GM19455 (cell line): ENCODE results near the gene TMEM117.
A peak's percentile ranks its signal among the peaks of the same experiment; 100 is the strongest.
"Not testable (repeated sequence)": the region's sequence is repeated elsewhere in the genome, so short reads cannot be mapped to it uniquely, and the experiment has no call there.

Source experiments
- ATAC-seq: cut with Tn5 transposase; IDR thresholded peaks from one replicate; pipeline ENCODE4 v1.9.1; 2021; ENCODE audit not compliant: unreplicated experiment

TMEM117 gene

GRCh38 chr12:43836475-43836989 is 651 bp downstream of the TMEM117 start:
- peak; percentile 8 for ATAC-seq

- no peak for ATAC-seq
These were observed 4.5 kb downstream of the TMEM117 start for GRCh38 chr12:43840338-43840737.

- ATAC-seq = no peak
These were observed 5.4 kb downstream of the TMEM117 start for GRCh38 chr12:43841253-43841652.

GRCh38 chr12:43842259-43842658 is 6.4 kb downstream of the TMEM117 start:
- ATAC-seq = no peak

- not testable (repeated sequence) for ATAC-seq
These were observed 11.7 kb downstream of the TMEM117 start for GRCh38 chr12:43847425-43848225.

- no peak for ATAC-seq
These were observed 12.3 kb downstream of the TMEM117 start for GRCh38 chr12:43848226-43848507.

- no peak for ATAC-seq
These were observed 12.9 kb downstream of the TMEM117 start for GRCh38 chr12:43848786-43849185.

- ATAC-seq = no peak
These were observed 16.9 kb downstream of the TMEM117 start for GRCh38 chr12:43852744-43853143.

- ATAC-seq = no peak
These were observed 21.1 kb downstream of the TMEM117 start for GRCh38 chr12:43856972-43857371.

- no peak for ATAC-seq
These were observed 22.2 kb downstream of the TMEM117 start for GRCh38 chr12:43858096-43858495.

GRCh38 chr12:43858991-43859390 is 23.1 kb downstream of the TMEM117 start:
- no peak for ATAC-seq

- ATAC-seq = no peak
These were observed 25.3 kb downstream of the TMEM117 start for GRCh38 chr12:43861015-43861839.

GRCh38 chr12:43861840-43862150 is 25.9 kb downstream of the TMEM117 start:
- no peak for ATAC-seq

- no peak for ATAC-seq
These were observed 28.0 kb downstream of the TMEM117 start for GRCh38 chr12:43863770-43864366.

GRCh38 chr12:43864557-43864956 is 28.7 kb downstream of the TMEM117 start:
- ATAC-seq = not testable (repeated sequence)

- no peak for ATAC-seq
These were observed 33.3 kb downstream of the TMEM117 start for GRCh38 chr12:43869184-43869583.

- not testable (repeated sequence) for ATAC-seq
These were observed 33.9 kb downstream of the TMEM117 start for GRCh38 chr12:43869765-43870164.

- not testable (repeated sequence) for ATAC-seq
These were observed 35.4 kb downstream of the TMEM117 start for GRCh38 chr12:43871258-43871657.

- ATAC-seq = no peak
These were observed 36.5 kb downstream of the TMEM117 start for GRCh38 chr12:43872396-43872795.

GRCh38 chr12:43878050-43878449 is 42.2 kb downstream of the TMEM117 start:
- ATAC-seq = no peak

- ATAC-seq = no peak
These were observed 44.7 kb downstream of the TMEM117 start for GRCh38 chr12:43880547-43880946.
